Left lung (tissue), 8 donors: ENCODE measurements around the gene MRC1. TPM values are rescaled to one million over a fixed set of nuclear protein-coding genes. Genes with fewer than 3 reads are reported as not detected.

ENCODE experiments used
- microRNA-seq, 2 donors: library from miRNA; unstranded; fragments of <30 nt; microRNA quantifications; one replicate each; pipeline ENCODE4, GENCODE V29; 2019
- polyA plus RNA-seq, 6 donors: library from polyadenylated mRNA; unstranded; fragments of 120-200 nt; gene quantifications; one replicate each; pipeline ENCODE4 v1.2.1, GENCODE V29; 2013; ENCODE audit not compliant: insufficient read length in 6 of 6
- total RNA-seq, 2 donors: library from RNA; stranded (reverse); fragmentation: NEBNext Ultra II Directional; extraction: Animal tissue kit (Norgen Biotek cat#: 25700); gene quantifications; one replicate each; pipeline ENCODE4 v1.2.1, GENCODE V29; 2021
- donor health status: DM: no; HTN: yes; CAD: no.
- donor health status: DM: no; HTN: no; CAD: no.

The MRC1 gene
- total and polyA plus RNA-seq, 8 donors, result 17.6 to 301 (median 23.7) TPM

Small RNA genes lying within 50 kb of the gene (microRNA-seq; reads per million reads assigned to microRNA genes)
- 45.2 to 78.4 reads per million in 2 donors for gene MIR511

Other genes starting within 250 kb of the MRC1 start
- gene HACD1, start 192.0 kb upstream of the MRC1 start, total RNA-seq, result 10 to 100 TPM; 45.1 to 47.0 TPM
- 10 to 100 TPM; 21.8 to 27.8 (median 24.3) TPM for gene HACD1, start 192.0 kb upstream of the MRC1 start, polyA plus RNA-seq
- gene STAM, start 165.2 kb upstream of the MRC1 start, total RNA-seq, result 10 to 100 TPM; 36.4 to 42.3 TPM
- 10 to 100 TPM; 33.4 to 40.4 (median 37.8) TPM for gene STAM, start 165.2 kb upstream of the MRC1 start, polyA plus RNA-seq
- 1 to 10 TPM; 2.4 to 2.8 TPM for gene TMEM236, start 57.1 kb upstream of the MRC1 start, total RNA-seq
- under 1 TPM; 0.21 to 0.65 (median 0.44) TPM for gene TMEM236, start 57.1 kb upstream of the MRC1 start, polyA plus RNA-seq
- under 1 TPM; 0.15 to 0.31 TPM for gene SLC39A12, start 142.6 kb downstream of the MRC1 start, total RNA-seq
- under 1 TPM in 3 of 6 donors, not detected in 3; 0.07 to 0.13 (median 0.10) TPM for gene SLC39A12, start 142.6 kb downstream of the MRC1 start, polyA plus RNA-seq